Measurements from ENCODE around the gene DLG5.

The DLG5 gene

DNA sequence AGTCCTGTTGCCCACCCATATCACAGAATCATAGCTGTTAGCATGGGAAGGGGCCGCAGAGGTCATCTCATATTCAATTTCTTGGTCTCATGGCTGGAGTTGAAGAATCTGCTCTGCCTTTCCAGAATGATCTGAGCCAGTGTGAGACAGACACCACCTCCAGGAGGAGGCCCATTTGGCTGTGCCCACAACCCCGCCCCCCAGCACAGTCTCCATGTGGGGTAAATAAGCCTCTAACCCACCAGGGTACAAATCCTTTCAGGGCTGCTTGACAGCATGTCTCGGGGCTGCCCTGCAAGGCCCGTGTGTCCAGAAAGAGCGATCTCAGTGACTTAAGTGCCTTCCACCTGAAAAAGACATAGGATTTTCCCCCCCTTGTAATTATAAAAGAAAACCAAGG lies 137.5 kb downstream of the DLG5 start:
- Histone ChIP-seq H3K14ac (ENCODE audit: low read length in 2 of 2) (no peak overlapping the region), H2AK5ac (ENCODE audit: low read length, severe bottlenecking) (no peak overlapping the region), H2BK15ac (ENCODE audit: low read depth, poor library complexity, severe bottlenecking) (no peak overlapping the region), H3K4me3 (ENCODE audit: insufficient read depth in 1 of 2, low read depth in 1 of 2, low read length in 2 of 2) (no peak overlapping the region), H3K79me1 (replicated peaks; ENCODE audit: low read length, poor library complexity, severe bottlenecking) (peaks cover 8% of the 10 kb centered on the region), H2BK12ac (ENCODE audit: low read length in 2 of 2) (no peak overlapping the region), H3K9me3 (ENCODE audit: control insufficient read depth, low read length) (no peaks in the 10 kb centered on the region), H3K9ac (ENCODE audit: low read length) (no peak overlapping the region), H4K91ac (ENCODE audit: low read length) (no peak overlapping the region), H4K8ac (ENCODE audit: low read length) (no peak overlapping the region), H2AFZ (ENCODE audit: low read depth, low read length) (no peak overlapping the region), H3K18ac (ENCODE audit: low read depth in 1 of 2, low read length in 2 of 2) (no peak overlapping the region), H3K27me3 (ENCODE audit: control insufficient read depth in 1 of 2, insufficient read depth in 1 of 2, low read length in 2 of 2) (no peaks in the 10 kb centered on the region), H3K4me2 (ENCODE audit: low read length, poor library complexity, severe bottlenecking) (no peak overlapping the region), H2BK5ac (ENCODE audit: low read depth, low read length, poor library complexity, severe bottlenecking) (no peak overlapping the region), H3K27ac (ENCODE audit: low read length, poor library complexity, severe bottlenecking) (no peak overlapping the region), H3K36me3 (ENCODE audit: control insufficient read depth in 1 of 2, insufficient read depth in 2 of 2, low read depth in 1 of 2, low read length in 2 of 2) (peaks cover 61 to 77% of the 10 kb centered on the region in 2 experiments), H3K4ac (ENCODE audit: low read depth in 1 of 2, low read length in 2 of 2) (no peak overlapping the region), H3K23ac (ENCODE audit: low read length in 2 of 2) (no peak overlapping the region), H2BK120ac (ENCODE audit: low read depth, low read length) (no peak overlapping the region), H3K4me1 (ENCODE audit: control insufficient read depth, insufficient read depth, low read depth, low read length) (peaks cover 7% of the 10 kb centered on the region)
- 97% methylated on average over 4 of the region's 5 CpGs for WGBS
- no peak for DNase-seq

DNA sequence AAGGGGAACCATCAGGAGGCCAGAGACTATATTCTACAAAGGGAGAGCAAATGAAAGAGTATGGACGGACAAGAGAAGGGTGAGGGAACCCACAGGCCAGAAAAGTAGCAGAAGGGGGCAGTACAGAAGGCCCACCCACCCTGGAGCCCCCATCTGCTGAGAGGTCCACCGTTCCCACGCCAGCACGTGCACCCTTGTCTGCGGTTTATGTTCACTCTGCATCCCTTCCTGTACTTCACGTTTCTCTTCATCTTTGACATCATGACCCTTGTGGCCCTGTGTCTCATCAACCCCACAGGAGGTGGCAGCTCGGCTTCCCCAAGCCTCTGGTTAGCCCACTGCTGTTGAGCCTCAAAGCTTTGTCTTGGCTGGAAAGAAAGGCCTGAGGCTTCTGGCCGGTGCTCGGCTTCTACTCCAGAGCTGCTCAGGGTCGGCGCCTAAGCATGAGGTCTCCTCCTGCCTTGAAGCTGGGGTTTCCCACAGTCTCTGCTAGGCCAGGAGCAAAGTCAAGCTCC lies 138.0 kb downstream of the DLG5 start:
- H3K4me1 ChIP-seq (ENCODE audit: control insufficient read depth, insufficient read depth, low read depth, low read length): peaks cover 7% of the 10 kb centered on the region
- no peak overlapping the region for H3K9ac ChIP-seq (ENCODE audit: low read length)
- H3K9me3 ChIP-seq (ENCODE audit: control insufficient read depth, low read length): no peaks in the 10 kb centered on the region
- no peak overlapping the region for H3K27ac ChIP-seq (ENCODE audit: low read length, poor library complexity, severe bottlenecking)
- peaks cover 8% of the 10 kb centered on the region for H3K79me1 ChIP-seq (replicated peaks; ENCODE audit: low read length, poor library complexity, severe bottlenecking)
- no peak overlapping the region for H2BK120ac ChIP-seq (ENCODE audit: low read depth, low read length)
- no peaks in the 10 kb centered on the region for H3K27me3 ChIP-seq (ENCODE audit: control insufficient read depth in 1 of 2, insufficient read depth in 1 of 2, low read length in 2 of 2)
- no peak overlapping the region for H3K4me3 ChIP-seq (ENCODE audit: insufficient read depth in 1 of 2, low read depth in 1 of 2, low read length in 2 of 2)
- no peak overlapping the region for H3K23ac ChIP-seq (ENCODE audit: low read length in 2 of 2)
- H3K4ac ChIP-seq (ENCODE audit: low read depth in 1 of 2, low read length in 2 of 2): no peak overlapping the region
- no peak overlapping the region for H4K8ac ChIP-seq (ENCODE audit: low read length)
- no peak for DNase-seq
- H3K14ac ChIP-seq (ENCODE audit: low read length in 2 of 2): no peak overlapping the region
- no peak overlapping the region for H4K91ac ChIP-seq (ENCODE audit: low read length)
- peaks cover 56 to 76% of the 10 kb centered on the region in 2 experiments for H3K36me3 ChIP-seq (ENCODE audit: control insufficient read depth in 1 of 2, insufficient read depth in 2 of 2, low read depth in 1 of 2, low read length in 2 of 2)
- WGBS: 95% methylated on average over 11 of the region's 11 CpGs
- no peak overlapping the region for H3K18ac ChIP-seq (ENCODE audit: low read depth in 1 of 2, low read length in 2 of 2)
- H3K4me2 ChIP-seq (ENCODE audit: low read length, poor library complexity, severe bottlenecking): no peak overlapping the region
- H2AFZ ChIP-seq (ENCODE audit: low read depth, low read length): no peak overlapping the region
- no peak overlapping the region for H2BK15ac ChIP-seq (ENCODE audit: low read depth, poor library complexity, severe bottlenecking)
- H2BK5ac ChIP-seq (ENCODE audit: low read depth, low read length, poor library complexity, severe bottlenecking): no peak overlapping the region
- no peak overlapping the region for H2AK5ac ChIP-seq (ENCODE audit: low read length, severe bottlenecking)
- H2BK12ac ChIP-seq (ENCODE audit: low read length in 2 of 2): no peak overlapping the region

DNA sequence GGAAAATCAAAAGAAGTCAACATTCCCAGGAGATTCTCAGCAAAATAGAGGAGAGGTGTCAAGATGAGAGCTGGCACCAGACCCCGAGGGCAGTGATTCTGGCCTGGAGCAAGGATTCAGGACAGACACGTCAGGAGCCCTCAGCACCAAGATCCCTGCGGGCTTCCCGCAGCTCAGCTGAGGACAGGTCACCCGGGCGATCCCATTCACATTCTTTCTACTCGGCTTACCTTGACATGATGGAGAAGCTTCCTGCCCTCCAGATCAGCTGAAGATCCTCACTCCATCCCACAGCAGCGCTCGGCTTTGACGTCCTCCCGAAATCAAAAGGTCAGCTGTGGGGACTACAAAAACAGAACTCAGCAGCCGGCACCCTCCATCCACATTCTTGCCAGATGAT lies 139.1 kb downstream of the DLG5 start:
- no peaks in the 10 kb centered on the region for H3K9me3 ChIP-seq (ENCODE audit: control insufficient read depth, low read length)

DNA sequence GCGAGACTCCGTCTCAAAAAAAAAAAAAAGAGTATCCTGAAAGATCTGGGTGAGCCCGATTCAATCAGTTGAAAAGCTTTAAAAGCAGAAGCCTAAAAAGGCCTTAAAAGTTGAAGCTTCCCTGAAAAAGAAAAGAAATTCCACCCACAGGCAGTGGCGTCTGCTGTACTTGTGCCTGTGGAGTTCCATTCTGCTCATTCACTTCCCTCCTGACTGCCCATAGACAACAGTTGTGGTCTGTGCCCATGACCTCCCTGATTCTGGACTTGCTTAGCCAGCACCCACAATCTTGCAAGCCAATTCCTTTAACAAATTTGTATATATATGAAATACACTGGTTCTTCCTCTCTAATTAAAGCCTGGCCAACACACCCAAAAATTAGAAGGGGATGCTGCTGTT lies 141.7 kb downstream of the DLG5 start:
- H3K18ac ChIP-seq (ENCODE audit: low read depth in 1 of 2, low read length in 2 of 2): no peak overlapping the region
- H2BK5ac ChIP-seq (ENCODE audit: low read depth, low read length, poor library complexity, severe bottlenecking): no peak overlapping the region
- peaks cover 7% of the 10 kb centered on the region for H3K4me1 ChIP-seq (ENCODE audit: control insufficient read depth, insufficient read depth, low read depth, low read length)
- peaks cover 14% of the 10 kb centered on the region for H3K79me1 ChIP-seq (replicated peaks; ENCODE audit: low read length, poor library complexity, severe bottlenecking)
- no peak overlapping the region for H4K91ac ChIP-seq (ENCODE audit: low read length)
- H3K36me3 ChIP-seq (ENCODE audit: control insufficient read depth in 1 of 2, insufficient read depth in 2 of 2, low read depth in 1 of 2, low read length in 2 of 2): peaks cover 59 to 75% of the 10 kb centered on the region in 2 experiments
- H3K14ac ChIP-seq (ENCODE audit: low read length in 2 of 2): no peak overlapping the region
- no peak overlapping the region for H4K8ac ChIP-seq (ENCODE audit: low read length)
- H3K27me3 ChIP-seq (ENCODE audit: control insufficient read depth in 1 of 2, insufficient read depth in 1 of 2, low read length in 2 of 2): no peaks in the 10 kb centered on the region
- no peak overlapping the region for H3K23ac ChIP-seq (ENCODE audit: low read length in 2 of 2)
- DNase-seq: peak; percentile 81
- no peak overlapping the region for H3K4me2 ChIP-seq (ENCODE audit: low read length, poor library complexity, severe bottlenecking)
- H2BK12ac ChIP-seq (ENCODE audit: low read length in 2 of 2): no peak overlapping the region
- H2AFZ ChIP-seq (ENCODE audit: low read depth, low read length): no peak overlapping the region
- no peak overlapping the region for H2BK15ac ChIP-seq (ENCODE audit: low read depth, poor library complexity, severe bottlenecking)
- no peak overlapping the region for H3K4ac ChIP-seq (ENCODE audit: low read depth in 1 of 2, low read length in 2 of 2)
- no peak overlapping the region for H3K4me3 ChIP-seq (ENCODE audit: insufficient read depth in 1 of 2, low read depth in 1 of 2, low read length in 2 of 2)
- no peak overlapping the region for H3K9ac ChIP-seq (ENCODE audit: low read length)
- H3K9me3 ChIP-seq (ENCODE audit: control insufficient read depth, low read length): no peaks in the 10 kb centered on the region
- 78% methylated on average over 4 of the region's 4 CpGs for whole genome bisulfite sequencing
- H3K27ac ChIP-seq (ENCODE audit: low read length, poor library complexity, severe bottlenecking): peak overlapping the region; percentile 53
- no peak overlapping the region for H2AK5ac ChIP-seq (ENCODE audit: low read length, severe bottlenecking)
- no peak overlapping the region for H2BK120ac ChIP-seq (ENCODE audit: low read depth, low read length)

More for the DNA sequence above, 139.1 kb downstream of the DLG5 start:
- no peaks in the 10 kb centered on the region for H3K27me3 ChIP-seq (ENCODE audit: control insufficient read depth in 1 of 2, insufficient read depth in 1 of 2, low read length in 2 of 2)
- no peak for DNase-seq
- no peak overlapping the region for H3K14ac ChIP-seq (ENCODE audit: low read length in 2 of 2)
- H3K4ac ChIP-seq (ENCODE audit: low read depth in 1 of 2, low read length in 2 of 2): no peak overlapping the region
- no peak overlapping the region for H4K8ac ChIP-seq (ENCODE audit: low read length)
- no peak overlapping the region for H2BK12ac ChIP-seq (ENCODE audit: low read length in 2 of 2)
- no peak overlapping the region for H3K18ac ChIP-seq (ENCODE audit: low read depth in 1 of 2, low read length in 2 of 2)
- H3K4me3 ChIP-seq (ENCODE audit: insufficient read depth in 1 of 2, low read depth in 1 of 2, low read length in 2 of 2): no peak overlapping the region
- no peak overlapping the region for H3K23ac ChIP-seq (ENCODE audit: low read length in 2 of 2)
- no peak overlapping the region for H2BK120ac ChIP-seq (ENCODE audit: low read depth, low read length)
- no peak overlapping the region for H3K9ac ChIP-seq (ENCODE audit: low read length)
- H3K27ac ChIP-seq (ENCODE audit: low read length, poor library complexity, severe bottlenecking): no peak overlapping the region
- no peak overlapping the region for H2BK5ac ChIP-seq (ENCODE audit: low read depth, low read length, poor library complexity, severe bottlenecking)
- peaks cover 10% of the 10 kb centered on the region for H3K79me1 ChIP-seq (replicated peaks; ENCODE audit: low read length, poor library complexity, severe bottlenecking)
- H3K4me1 ChIP-seq (ENCODE audit: control insufficient read depth, insufficient read depth, low read depth, low read length): peaks cover 7% of the 10 kb centered on the region
- no peak overlapping the region for H2AK5ac ChIP-seq (ENCODE audit: low read length, severe bottlenecking)
- no peak overlapping the region for H2BK15ac ChIP-seq (ENCODE audit: low read depth, poor library complexity, severe bottlenecking)
- H4K91ac ChIP-seq (ENCODE audit: low read length): no peak overlapping the region
- peaks cover 52 to 76% of the 10 kb centered on the region in 2 experiments for H3K36me3 ChIP-seq (ENCODE audit: control insufficient read depth in 1 of 2, insufficient read depth in 2 of 2, low read depth in 1 of 2, low read length in 2 of 2)
- no peak overlapping the region for H2AFZ ChIP-seq (ENCODE audit: low read depth, low read length)
- no peak overlapping the region for H3K4me2 ChIP-seq (ENCODE audit: low read length, poor library complexity, severe bottlenecking)
- 97% methylated on average over 12 of the region's 12 CpGs for WGBS
